B cell (primary cell): ENCODE data around the gene BRME1. TPM values are rescaled to one million over a fixed set of nuclear protein-coding genes. Genes with fewer than 3 reads are reported as not detected.

Experiments used
- ATAC-seq: fragments of 200-7000 bp; cut with Tn5 transposase; one replicate; pipeline ENCODE4 v1.10.0; 2021; ENCODE audit warnings: low read depth, mild to moderate bottlenecking, moderate number of reproducible peaks, moderate library complexity
- CTCF ChIA-PET: fragments of 350-600 bp; sonication (Branson Sonifier 250); formaldehyde crosslinking; loops from one replicate; lab custom pipeline; 2021; ENCODE audit warnings: antibody characterized with exemption, inconsistent platforms; lab: Charles Lee
- POLR2A ChIA-PET: fragments of 350-600 bp; sonication (Branson Sonifier 250); formaldehyde crosslinking; loops from one replicate; lab custom pipeline; 2021; ENCODE audit warnings: antibody characterized with exemption; lab: Charles Lee
- DNase-seq: peaks from one replicate; pipeline ENCODE4 v3.0.0; 2013
- H2AFZ ChIP-seq: 2 replicates; pipeline ENCODE4 v1.6.1; 2012; ENCODE audit warnings: mild to moderate bottlenecking, low read depth, low read length; ENCODE audit not compliant: insufficient read depth, poor library complexity, severe bottlenecking
- H3K27ac ChIP-seq, 2 donors: 1 replicate in 1 of 2; 2 replicates in 1 of 2; pipeline ENCODE4 v1.5.1; 2012 to 2013; ENCODE audit warnings: low read length in 2 of 2, mild to moderate bottlenecking in 2 of 2, moderate library complexity in 1 of 2
- H3K27me3 ChIP-seq, 4 experiments: fragments of 200-600 bp in 1 of 4; sonication (generic) in 1 of 4; replicated peaks in 1 of 4; 1 replicate in 2 of 4; 2 replicates in 2 of 4; pipeline versions ENCODE4 v1.6.1 to v1.7.0; 2013 to 2016; ENCODE audit warnings: low read length in 3 of 4, mild to moderate bottlenecking in 2 of 4, mixed read lengths in 1 of 4, moderate library complexity in 1 of 4; ENCODE audit not compliant: insufficient read depth in 4 of 4, control insufficient read depth in 3 of 4; ENCODE audit errors: control extremely low read depth in 1 of 4
- H3K36me3 ChIP-seq, 2 experiments: replicated peaks in 1 of 2; 1 replicate in 1 of 2; 2 replicates in 1 of 2; pipeline versions ENCODE4 v1.6.1 to v1.7.1; 2013; ENCODE audit warnings: low read length in 1 of 2; ENCODE audit not compliant: insufficient read depth in 2 of 2, control insufficient read depth in 1 of 2; ENCODE audit errors: control extremely low read depth in 1 of 2, extremely low read depth in 1 of 2
- H3K4me1 ChIP-seq, 2 donors: fragments of 200-600 bp in 1 of 2; sonication (generic) in 1 of 2; 1 replicate in 1 of 2; 2 replicates in 1 of 2; pipeline versions ENCODE4 v1.5.1 to v1.6.1; 2013 to 2017; ENCODE audit warnings: low read length in 2 of 2; ENCODE audit not compliant: control insufficient read depth in 2 of 2, insufficient read depth in 2 of 2
- H3K4me2 ChIP-seq: replicated peaks from 2 replicates; pipeline ENCODE3; 2012; ENCODE audit warnings: mild to moderate bottlenecking, low read depth, low read length; ENCODE audit not compliant: poor library complexity, severe bottlenecking
- H3K4me3 ChIP-seq, 5 experiments: fragments of 200-600 bp in 1 of 5; sonication (generic) in 1 of 5; 1 replicate in 3 of 5; 2 replicates in 2 of 5; pipeline versions ENCODE4 v1.5.1 to v1.7.0; 2011 to 2016; ENCODE audit warnings: low read length in 4 of 5, mild to moderate bottlenecking in 4 of 5, low read depth in 2 of 5, control low read depth in 1 of 5, moderate library complexity in 1 of 5; ENCODE audit not compliant: insufficient read depth in 1 of 5; ENCODE audit errors: control extremely low read depth in 1 of 5, extremely low read depth in 1 of 5
- H3K79me2 ChIP-seq: fragments of 200-600 bp; sonication (generic); one replicate; pipeline ENCODE4 v1.6.0; 2016; ENCODE audit warnings: low read length; ENCODE audit not compliant: control insufficient read depth, insufficient read depth
- H3K9ac ChIP-seq: fragments of 200-600 bp; sonication (generic); 2 replicates; pipeline ENCODE4 v1.6.1; 2017; ENCODE audit warnings: mild to moderate bottlenecking, low read length, moderate library complexity
- H3K9me3 ChIP-seq, 3 donors: one replicate each; pipeline versions ENCODE4 v1.6.1 to v1.7.1; 2013; ENCODE audit warnings: low read length in 2 of 3; ENCODE audit not compliant: control insufficient read depth in 2 of 3, insufficient read depth in 1 of 3; ENCODE audit errors: control extremely low read depth in 1 of 3
- H4K20me1 ChIP-seq: 2 replicates; pipeline ENCODE4 v1.6.0; 2012; ENCODE audit warnings: mild to moderate bottlenecking, low read length; ENCODE audit not compliant: insufficient read depth, control insufficient read depth, poor library complexity, severe bottlenecking
- H3K27ac Mint-ChIP-seq: one replicate; pipeline ENCODE4 v1.8.0; 2021; ENCODE audit warnings: mixed read lengths
- H3K27me3 Mint-ChIP-seq: one replicate; pipeline ENCODE4 v1.8.0; 2021; ENCODE audit warnings: mixed read lengths
- H3K4me1 Mint-ChIP-seq: one replicate; pipeline ENCODE4 v1.8.0; 2021; ENCODE audit warnings: mixed read lengths
- H3K4me3 Mint-ChIP-seq: one replicate; pipeline ENCODE4 v1.8.0; 2021; ENCODE audit warnings: mixed read lengths
- H3K9me3 Mint-ChIP-seq: one replicate; pipeline ENCODE4 v1.8.0; 2022; ENCODE audit warnings: mixed read lengths; ENCODE audit not compliant: insufficient read depth
- CTCF ChIP-seq: fragments of 200-600 bp; IDR thresholded peaks from one replicate; pipeline ENCODE4 v1.8.0; 2022; ENCODE audit warnings: antibody characterized with exemption, mild to moderate bottlenecking
- EZH2 ChIP-seq: IDR thresholded peaks from 2 replicates; pipeline ENCODE4 v1.6.1; 2012; ENCODE audit warnings: borderline replicate concordance, low read depth, mild to moderate bottlenecking, moderate library complexity, low read length; ENCODE audit not compliant: insufficient read depth, poor library complexity, severe bottlenecking
- WGBS: methylation state at CpG from one replicate; pipeline ENCODE4 v1.1.5; 2013; ENCODE audit warnings: missing lambda C conversion rate; ENCODE audit not compliant: insufficient coverage; 5-methylcytosine and 5-hydroxymethylcytosine counted together
- intact Hi-C: fragments of 100-400 bp; cut with micrococcal nuclease; formaldehyde crosslinking; loops from one replicate; pipeline ENCODE4 v1.10.0; 2022
- polyA plus RNA-seq: library from polyadenylated mRNA; depleted of rRNA; stranded (reverse); fragments of >200 nt; gene quantifications from 2 replicates; pipeline ENCODE4 v1.2.3, GENCODE V29; 2012
- total RNA-seq, 2 donors: library from RNA; stranded (reverse); fragments of 120-200 nt in 1 of 2; gene quantifications; 1 replicate in 1 of 2; 2 replicates in 1 of 2; pipeline versions ENCODE4 v1.2.3 to v1.2.4, GENCODE V29; 2013 to 2022

Gene BRME1
- total and polyA plus RNA-seq, 2 donors (not counting 1 experiment from before 2014, with no cell fraction given), result 1.8 to 2.4 TPM

GRCh38 chr19:13839130-13839937, 66.6 kb downstream of the BRME1 start:
- Histone ChIP-seq H3K4me3 (peak overlapping the region; percentile 1 to 75 (median 62)), H3K36me3 (no peaks in the 10 kb centered on the region), H4K20me1 (peaks cover 9% of the 10 kb centered on the region), H3K27me3 (no peaks in the 10 kb centered on the region), H3K9me3 (no peaks in the 10 kb centered on the region), H3K4me1 (peaks cover 76 to 83% of the 10 kb centered on the region in 2 donors), H3K79me2 (peaks cover 33% of the 10 kb centered on the region), H3K9ac (peak overlapping the region; percentile 77), H3K4me2 (peak overlapping the region; percentile 97), H3K27ac (peak overlapping the region; percentile 93 to 94), H2AFZ (no peak overlapping the region)
- intact Hi-C loops, result loop anchor here (1.0 to 5.0 kb wide), 2 partner anchors 147 to 1047 kb away; partner anchors contain the start of gene JUNB
- Mint-ChIP-seq H3K9me3 (no peaks in the 10 kb centered on the region), H3K27me3 (no peaks in the 10 kb centered on the region), H3K4me3 (peak overlapping the region; percentile 88), H3K4me1 (peaks cover 66% of the 10 kb centered on the region), H3K27ac (peak overlapping the region; percentile 95)
- ChIA-PET CTCF (interaction anchor here (1.0 to 2.9 kb wide), 5 partner anchors 9 to 55 kb away, joined by 3 to 12 read pairs (median 4); no protein-coding TSS in a partner anchor), POLR2A (interaction anchor here (0.6 to 3.7 kb wide), 10 partner anchors 12 to 1479 kb away, joined by 3 to 14 read pairs (median 5); partner anchors contain the start of gene ZSWIM4)
- ATAC-seq (peak; percentile 44), DNase-seq (peak; percentile 82)
- 2% methylated on average over 32 of the region's 36 CpGs for WGBS
- TF ChIP-seq EZH2 (no peak), CTCF (no peak)
